Karpas-422 (cell line): Measurements from ENCODE around the gene HAP1. TPM values are rescaled to one million over a fixed set of nuclear protein-coding genes. Genes with fewer than 3 reads are reported as not detected.
A peak's percentile ranks its signal among the peaks of the same experiment; 100 is the strongest.

Experiments used
- DNase-seq: peaks from one replicate; pipeline ENCODE4 v3.0.0-alpha.2; 2015
- H2AFZ ChIP-seq: fragments of 200-600 bp; sonication (generic); 2 replicates; pipeline ENCODE4 v1.6.1; 2014; ENCODE audit warnings: antibody characterized with exemption, low read length, mixed read lengths
- H3K27ac ChIP-seq: fragments of 200-600 bp; sonication (generic); 2 replicates; pipeline ENCODE4 v1.5.1; 2014; ENCODE audit warnings: mild to moderate bottlenecking, low read length, moderate library complexity
- H3K27me3 ChIP-seq: fragments of 200-600 bp; sonication (generic); 2 replicates; pipeline ENCODE4 v1.6.1; 2014; ENCODE audit warnings: low read length, mixed read lengths
- H3K36me3 ChIP-seq: fragments of 200-600 bp; sonication (generic); 2 replicates; pipeline ENCODE4 v1.6.1; 2014; ENCODE audit warnings: low read length, mixed read lengths; ENCODE audit not compliant: insufficient read depth
- H3K4me1 ChIP-seq: fragments of 200-600 bp; sonication (generic); 2 replicates; pipeline ENCODE4 v1.6.1; 2014; ENCODE audit warnings: mild to moderate bottlenecking, low read length, mixed read lengths
- H3K4me2 ChIP-seq: fragments of 200-600 bp; sonication (generic); 2 replicates; pipeline ENCODE4 v1.6.1; 2014; ENCODE audit warnings: low read length, low read depth, mild to moderate bottlenecking; ENCODE audit not compliant: poor library complexity, severe bottlenecking
- H3K4me3 ChIP-seq: fragments of 200-600 bp; sonication (generic); 2 replicates; pipeline ENCODE4 v1.5.1; 2014; ENCODE audit warnings: mild to moderate bottlenecking, antibody characterized with exemption, low read length, mixed read lengths
- H3K79me2 ChIP-seq: fragments of 200-600 bp; sonication (generic); 2 replicates; pipeline ENCODE4 v1.6.1; 2014; ENCODE audit warnings: mild to moderate bottlenecking, low read length, mixed read lengths
- H3K9ac ChIP-seq: fragments of 200-600 bp; sonication (generic); 2 replicates; pipeline ENCODE4 v1.6.0; 2014; ENCODE audit warnings: low read length
- H3K9me2 ChIP-seq: fragments of 200-600 bp; sonication (generic), shearing (Covaris generic); replicated peaks from 2 replicates; pipeline ENCODE4 v1.6.0; 2014; ENCODE audit warnings: mild to moderate bottlenecking, low read length, moderate library complexity; ENCODE audit not compliant: insufficient read depth
- H3K9me3 ChIP-seq: fragments of 300-700, 200-600 bp; sonication (generic); 2 replicates; pipeline ENCODE4 v1.6.1; 2014; ENCODE audit warnings: low read length, mixed read lengths
- H4K20me1 ChIP-seq: fragments of 200-600 bp; sonication (generic); 2 replicates; pipeline ENCODE4 v1.6.1; 2014; ENCODE audit warnings: mild to moderate bottlenecking, antibody characterized with exemption, low read length, low read depth; ENCODE audit not compliant: insufficient read depth
- total RNA-seq: library from RNA; depleted of rRNA; stranded (reverse); fragments of >200 nt; shearing (Covaris generic); gene quantifications from 2 replicates; pipeline ENCODE4 v1.2.3, GENCODE V29; 2014; ENCODE audit warnings: low replicate concordance

HAP1 gene
- total RNA-seq, 1 experiment from 2014 or later, result 0.48 TPM

GRCh38 chr17:41730479-41730878 lies 4.0 kb downstream of the HAP1 start:
- no peaks in the 10 kb centered on the region for H3K9me3 ChIP-seq
- H3K27ac ChIP-seq, result no peak overlapping the region
- no peaks in the 10 kb centered on the region for H3K79me2 ChIP-seq
- H3K9ac ChIP-seq, result no peak overlapping the region
- no peaks in the 10 kb centered on the region for H3K27me3 ChIP-seq
- H3K9me2 ChIP-seq, result no peaks in the 10 kb centered on the region
- no peaks in the 10 kb centered on the region for H4K20me1 ChIP-seq
- H3K4me2 ChIP-seq, result no peak overlapping the region
- no peak overlapping the region for H2AFZ ChIP-seq
- DNase-seq, result no peak
- H3K4me3 ChIP-seq, result no peak overlapping the region
- H3K36me3 ChIP-seq, result no peaks in the 10 kb centered on the region
- peaks cover 12% of the 10 kb centered on the region for H3K4me1 ChIP-seq

GRCh38 chr17:41728056-41728455 lies 6.4 kb downstream of the HAP1 start:
- H3K4me3 ChIP-seq, result no peak overlapping the region; the same call in 1 of the 2 replicates
- H4K20me1 ChIP-seq, result no peaks in the 10 kb centered on the region
- DNase-seq, result peak; percentile 84
- no peaks in the 10 kb centered on the region for H3K79me2 ChIP-seq
- no peaks in the 10 kb centered on the region for H3K9me2 ChIP-seq
- no peaks in the 10 kb centered on the region for H3K36me3 ChIP-seq
- H3K9me3 ChIP-seq, result no peaks in the 10 kb centered on the region
- H3K9ac ChIP-seq, result peak overlapping the region; percentile 17
- no peak overlapping the region for H3K27ac ChIP-seq
- no peak overlapping the region; the same call in 1 of the 2 replicates for H2AFZ ChIP-seq
- H3K27me3 ChIP-seq, result no peaks in the 10 kb centered on the region
- H3K4me2 ChIP-seq, result peak overlapping the region; percentile 30
- H3K4me1 ChIP-seq, result peaks cover 17% of the 10 kb centered on the region

- Histone ChIP-seq H4K20me1 (no peaks in the 10 kb centered on the region), H3K4me2 (no peak overlapping the region), H3K27ac (no peak overlapping the region), H3K79me2 (no peaks in the 10 kb centered on the region), H3K36me3 (no peaks in the 10 kb centered on the region), H3K9me3 (no peaks in the 10 kb centered on the region), H2AFZ (no peak overlapping the region), H3K4me1 (peaks cover 17% of the 10 kb centered on the region), H3K4me3 (no peak overlapping the region), H3K9me2 (no peaks in the 10 kb centered on the region), H3K27me3 (no peaks in the 10 kb centered on the region), H3K9ac (no peak overlapping the region)
- no peak for DNase-seq
Observed at GRCh38 chr17:41725134-41725533, 9.3 kb downstream of the HAP1 start.

- Histone ChIP-seq H3K9me2 (no peaks in the 10 kb centered on the region), H3K27me3 (no peaks in the 10 kb centered on the region), H3K4me2 (no peak overlapping the region), H3K4me1 (peaks cover 17% of the 10 kb centered on the region), H3K4me3 (no peak overlapping the region), H3K79me2 (no peaks in the 10 kb centered on the region), H3K36me3 (no peaks in the 10 kb centered on the region), H4K20me1 (no peaks in the 10 kb centered on the region), H3K9me3 (no peaks in the 10 kb centered on the region), H2AFZ (no peak overlapping the region), H3K9ac (no peak overlapping the region), H3K27ac (no peak overlapping the region)
- no peak for DNase-seq
Observed at GRCh38 chr17:41724476-41725050, 9.9 kb downstream of the HAP1 start.

GRCh38 chr17:41723801-41724475 lies 10.5 kb downstream of the HAP1 start:
- Histone ChIP-seq H2AFZ (no peak overlapping the region), H3K27me3 (no peaks in the 10 kb centered on the region), H3K9me3 (no peaks in the 10 kb centered on the region), H3K4me2 (no peak overlapping the region), H3K9ac (no peak overlapping the region), H3K79me2 (no peaks in the 10 kb centered on the region), H3K4me3 (no peak overlapping the region), H3K4me1 (peaks cover 17% of the 10 kb centered on the region), H3K9me2 (no peaks in the 10 kb centered on the region), H3K27ac (no peak overlapping the region), H3K36me3 (no peaks in the 10 kb centered on the region), H4K20me1 (no peaks in the 10 kb centered on the region)
- DNase-seq, result no peak

- Histone ChIP-seq H3K4me3 (no peak overlapping the region), H3K36me3 (no peaks in the 10 kb centered on the region), H3K79me2 (no peaks in the 10 kb centered on the region), H3K9me3 (no peaks in the 10 kb centered on the region), H3K4me2 (no peak overlapping the region), H3K9ac (no peak overlapping the region), H3K4me1 (peaks cover 5% of the 10 kb centered on the region), H3K27me3 (no peaks in the 10 kb centered on the region), H3K27ac (no peak overlapping the region), H2AFZ (no peak overlapping the region), H3K9me2 (no peaks in the 10 kb centered on the region), H4K20me1 (no peaks in the 10 kb centered on the region)
- no peak for DNase-seq
Observed at GRCh38 chr17:41722231-41722630, 12.2 kb downstream of the HAP1 start.

- H4K20me1 ChIP-seq, result no peaks in the 10 kb centered on the region
- H3K36me3 ChIP-seq, result no peaks in the 10 kb centered on the region
- H3K27ac ChIP-seq, result no peak overlapping the region
- H3K9me2 ChIP-seq, result no peaks in the 10 kb centered on the region
- no peak overlapping the region for H3K9ac ChIP-seq
- no peak for DNase-seq
- H3K4me2 ChIP-seq, result no peak overlapping the region
- H3K4me3 ChIP-seq, result no peak overlapping the region
- H3K4me1 ChIP-seq, result no peaks in the 10 kb centered on the region
- H3K9me3 ChIP-seq, result no peaks in the 10 kb centered on the region
- no peak overlapping the region for H2AFZ ChIP-seq
- H3K27me3 ChIP-seq, result no peaks in the 10 kb centered on the region
- no peaks in the 10 kb centered on the region for H3K79me2 ChIP-seq
Observed at GRCh38 chr17:41718287-41718645, 16.2 kb downstream of the HAP1 start.

- no peak for DNase-seq
- no peak overlapping the region for H3K9ac ChIP-seq
- no peak overlapping the region for H2AFZ ChIP-seq
- H3K27me3 ChIP-seq, result no peaks in the 10 kb centered on the region
- no peak overlapping the region for H3K27ac ChIP-seq
- no peaks in the 10 kb centered on the region for H3K36me3 ChIP-seq
- H3K9me2 ChIP-seq, result no peaks in the 10 kb centered on the region
- H3K4me3 ChIP-seq, result no peak overlapping the region
- no peaks in the 10 kb centered on the region for H3K79me2 ChIP-seq
- H3K4me1 ChIP-seq, result no peaks in the 10 kb centered on the region
- H3K4me2 ChIP-seq, result no peak overlapping the region
- no peaks in the 10 kb centered on the region for H3K9me3 ChIP-seq
- no peaks in the 10 kb centered on the region for H4K20me1 ChIP-seq
Observed at GRCh38 chr17:41717408-41718286, 16.8 kb downstream of the HAP1 start.
